HG02970 (cell line): ENCODE results near the gene WIPI1.
"Not testable (repeated sequence)": the region's sequence is repeated elsewhere in the genome, so short reads cannot be mapped to it uniquely, and the experiment has no call there.

Experiments used
- ATAC-seq: cut with Tn5 transposase; IDR thresholded peaks from one replicate; pipeline ENCODE4 v1.9.1; 2021; ENCODE audit warnings: mild to moderate bottlenecking, moderate library complexity, moderate number of reproducible peaks; ENCODE audit not compliant: unreplicated experiment, low FRiP score

The WIPI1 gene

DNA sequence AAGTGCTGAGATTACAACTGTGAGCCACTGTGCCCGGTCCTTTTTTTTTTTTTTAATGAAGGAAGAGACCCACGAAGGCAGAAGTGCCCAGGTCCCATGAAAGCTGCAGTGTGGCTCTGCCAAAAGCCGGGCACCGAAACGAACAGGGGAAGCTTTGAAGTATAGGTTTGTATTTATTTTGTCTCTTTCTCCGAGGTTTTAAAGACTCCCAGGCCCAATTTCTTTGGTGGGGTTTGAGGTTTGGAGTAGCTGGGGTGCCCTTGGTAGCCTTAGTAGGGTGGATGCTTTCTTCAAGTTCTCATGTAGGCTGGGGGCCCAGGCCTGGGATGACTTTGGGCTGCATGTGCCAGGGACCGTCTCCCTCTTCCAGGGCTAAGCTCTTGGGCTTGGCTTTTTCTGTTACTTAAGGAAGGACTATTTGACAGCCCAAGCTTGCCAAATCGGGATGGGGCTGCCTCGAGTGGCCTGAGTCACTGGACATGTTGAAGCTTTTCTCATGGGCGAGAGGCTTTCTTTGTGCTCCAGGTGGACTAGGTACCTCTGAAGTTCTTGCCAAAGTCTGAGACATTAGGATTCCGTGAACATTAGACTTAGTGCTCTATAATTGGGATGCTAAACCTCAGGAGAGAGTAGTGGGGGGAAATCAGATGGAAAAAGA is 66.3 kb downstream of the WIPI1 start:
- ATAC-seq, result no peak

DNA sequence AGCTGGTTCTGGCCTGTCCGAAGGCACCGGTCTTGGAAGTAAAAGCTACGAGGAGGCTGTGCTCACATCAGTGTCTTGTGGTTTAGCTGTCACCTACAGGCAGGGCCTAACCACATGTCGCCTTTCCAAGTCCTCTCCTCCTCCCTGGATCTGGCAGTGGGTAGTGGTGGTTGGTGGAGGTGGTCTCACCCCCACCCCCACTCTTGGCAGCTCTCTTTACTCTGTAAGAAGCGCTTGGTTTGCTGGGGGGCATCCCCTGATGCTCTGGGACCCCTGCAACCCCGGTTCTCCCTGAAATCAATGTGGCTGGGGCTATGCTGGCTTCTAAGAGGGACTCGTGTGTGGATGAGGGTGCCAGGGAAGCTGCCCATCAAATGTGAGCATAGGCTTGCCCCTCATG is 68.3 kb downstream of the WIPI1 start:
- ATAC-seq, result no peak

DNA sequence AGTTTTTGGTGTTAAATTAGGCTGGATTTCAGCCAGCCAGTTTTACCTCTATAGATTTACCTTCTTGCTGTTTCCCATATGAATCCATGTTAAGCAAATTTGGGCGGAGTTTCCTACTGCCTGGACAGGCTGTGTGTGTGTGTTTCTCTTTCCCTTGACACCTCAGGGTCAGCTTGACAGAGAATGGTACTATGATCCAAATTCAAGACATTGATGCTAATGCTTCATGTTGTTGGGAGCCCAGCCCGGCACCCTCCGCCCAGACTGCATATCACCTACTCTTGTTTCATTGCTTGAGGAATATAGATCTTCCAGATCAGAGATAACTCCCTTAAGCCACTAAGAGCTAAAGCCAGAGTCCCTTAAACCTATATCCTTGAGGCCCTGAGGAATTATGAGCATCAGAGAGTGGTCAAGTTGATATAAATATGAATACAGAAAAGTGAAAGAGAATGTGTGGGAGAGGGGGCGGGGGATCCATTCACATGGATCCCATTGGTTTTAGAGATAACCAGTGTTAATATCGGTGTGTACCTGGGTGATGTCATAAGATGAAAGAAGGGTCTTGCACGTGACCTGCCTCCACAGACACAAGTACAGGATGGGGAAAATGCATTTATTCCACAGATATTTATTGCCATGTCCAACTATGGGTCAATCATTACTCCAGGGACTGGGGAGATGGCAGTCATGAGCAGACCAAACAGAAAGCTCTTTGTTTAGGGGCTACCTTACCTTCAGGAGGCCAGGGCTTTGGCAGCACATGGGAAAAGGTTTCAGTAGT is 69.7 kb downstream of the WIPI1 start:
- no peak for ATAC-seq

DNA sequence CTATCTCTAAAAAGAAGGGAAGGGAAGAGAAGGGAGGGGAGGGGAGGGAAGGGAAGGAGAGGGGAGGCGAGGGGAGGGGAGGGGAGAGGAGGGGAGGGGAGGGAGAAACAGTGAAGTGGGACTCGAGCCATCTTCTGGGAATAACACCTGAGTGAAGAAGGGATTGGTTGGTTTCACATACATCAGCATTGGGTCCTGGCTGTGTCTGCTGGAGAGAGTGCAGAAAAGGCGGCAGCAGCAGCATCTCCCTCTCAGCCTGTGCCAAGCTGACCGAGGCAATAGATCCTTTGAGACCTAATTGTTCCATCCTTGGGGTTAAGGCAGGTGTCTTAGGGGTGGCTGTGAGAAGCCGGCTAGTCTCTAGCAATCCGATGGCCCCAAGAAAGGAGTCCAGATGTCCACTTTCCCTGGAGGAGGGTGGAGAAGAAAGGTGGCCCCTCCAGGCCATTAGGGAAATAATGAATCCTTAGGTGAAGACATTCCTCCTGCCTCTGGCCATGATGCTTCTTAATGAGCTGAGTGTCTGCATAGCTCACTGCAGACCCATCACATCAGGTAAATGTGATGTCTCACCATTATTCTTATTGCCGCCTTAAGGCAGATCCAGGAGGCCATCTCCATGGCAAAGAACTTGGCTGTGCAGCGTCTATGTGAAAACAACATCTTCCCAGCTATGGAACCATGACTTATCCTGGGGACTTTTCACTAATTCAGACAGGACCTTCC is 71.6 kb downstream of the WIPI1 start:
- no peak for ATAC-seq

GRCh38 chr17:68384941-68385340 is 72.4 kb downstream of the WIPI1 start:
- ATAC-seq, result no peak

GRCh38 chr17:68384471-68384870 is 72.8 kb downstream of the WIPI1 start:
- ATAC-seq, result no peak

DNA sequence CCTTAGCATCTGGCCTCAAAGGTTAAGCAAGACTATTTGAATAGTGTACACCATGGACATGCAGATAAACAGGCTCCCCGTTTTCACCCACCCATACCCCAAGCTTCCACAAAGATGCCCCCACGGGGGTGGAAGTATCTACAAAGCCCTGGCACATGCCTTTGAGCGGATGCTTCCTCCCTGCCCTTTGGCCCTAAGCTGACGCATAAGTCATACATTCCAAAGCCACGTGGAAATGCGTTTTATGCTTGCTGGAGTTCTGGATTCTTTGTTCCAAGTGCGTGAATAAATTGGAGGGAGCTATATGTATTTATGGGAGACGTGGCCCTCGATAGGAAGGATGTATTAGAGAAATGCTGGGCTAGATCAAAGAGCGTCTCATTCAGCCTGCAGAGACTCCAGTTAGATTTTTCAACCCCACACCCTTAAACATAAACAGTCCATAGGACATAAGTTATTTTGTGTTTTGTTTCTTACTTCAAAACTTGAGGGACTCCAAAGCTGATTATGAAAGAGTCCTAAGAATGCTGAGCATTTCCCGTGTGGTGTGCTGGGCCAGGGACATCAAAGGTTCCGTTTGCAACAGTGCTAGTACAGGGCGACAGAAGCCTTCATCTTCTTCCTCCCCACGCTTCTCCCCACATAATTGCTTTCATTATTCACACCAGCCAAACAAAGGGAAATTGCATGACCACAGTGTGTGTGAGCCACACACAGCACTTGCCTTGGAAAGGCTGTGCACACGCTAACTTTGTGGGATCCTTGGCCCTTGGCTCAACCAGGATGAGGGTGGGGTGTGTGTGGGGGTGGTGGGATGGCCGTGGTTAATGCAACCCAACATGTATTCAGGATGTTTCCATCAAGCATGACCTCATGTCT is 73.6 kb downstream of the WIPI1 start:
- no peak for ATAC-seq

DNA sequence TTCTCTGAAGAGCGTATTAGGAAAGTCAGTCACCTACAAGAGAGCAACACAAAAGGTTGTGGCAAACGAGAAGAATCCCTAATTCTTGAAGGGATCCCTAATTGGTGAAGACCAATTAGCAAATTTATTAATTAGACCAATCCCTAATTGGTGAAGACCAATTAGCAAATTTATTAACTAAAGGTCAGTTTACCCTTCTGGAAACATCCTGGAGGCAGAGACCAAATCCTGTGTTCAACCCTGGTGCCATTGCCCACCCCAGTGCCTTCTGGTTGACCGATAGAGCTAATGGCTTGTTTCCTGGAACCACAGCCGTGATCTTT is 74.2 kb downstream of the WIPI1 start:
- no peak for ATAC-seq

- ATAC-seq, result no peak
Observed at GRCh38 chr17:68382582-68383085, 74.7 kb downstream of the WIPI1 start.

DNA sequence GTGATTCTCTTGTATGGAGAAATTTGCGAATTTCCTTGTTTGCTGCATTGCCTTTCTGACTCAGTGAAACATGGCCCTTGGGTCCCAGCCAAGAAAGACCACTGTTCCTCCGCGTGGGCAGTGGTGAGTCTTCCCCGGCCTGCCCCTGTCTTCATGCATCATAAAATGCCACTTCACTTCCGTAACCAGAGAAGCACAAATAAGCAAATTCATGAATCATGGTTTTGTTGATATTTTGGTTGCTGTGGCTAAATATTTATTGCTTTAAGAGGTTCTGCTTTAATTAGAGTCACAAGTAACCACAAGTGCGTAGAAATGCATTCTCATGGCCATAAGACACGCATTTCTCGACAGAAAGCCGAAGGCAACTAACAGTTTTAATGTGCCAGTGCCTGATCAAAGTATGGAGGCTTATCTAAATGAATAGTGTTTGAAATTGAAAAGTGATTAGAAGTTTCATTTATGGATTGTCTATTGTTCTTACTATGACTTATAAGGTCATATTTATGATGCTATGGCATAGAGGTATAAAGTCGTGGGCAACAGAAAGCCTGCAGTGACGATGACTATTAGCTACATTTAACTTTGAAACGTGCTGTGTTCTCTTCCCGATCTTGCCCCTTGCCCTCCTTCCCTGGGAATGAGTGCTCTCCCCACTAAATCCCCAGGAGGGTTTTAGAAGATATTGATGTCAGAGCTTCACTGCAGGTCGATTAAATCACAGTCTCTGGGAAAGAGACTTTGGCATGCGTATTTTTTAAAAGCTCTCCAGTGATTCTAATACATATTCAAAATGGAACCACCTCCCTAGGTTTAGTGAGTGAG is 76.0 kb downstream of the WIPI1 start:
- ATAC-seq, result no peak

DNA sequence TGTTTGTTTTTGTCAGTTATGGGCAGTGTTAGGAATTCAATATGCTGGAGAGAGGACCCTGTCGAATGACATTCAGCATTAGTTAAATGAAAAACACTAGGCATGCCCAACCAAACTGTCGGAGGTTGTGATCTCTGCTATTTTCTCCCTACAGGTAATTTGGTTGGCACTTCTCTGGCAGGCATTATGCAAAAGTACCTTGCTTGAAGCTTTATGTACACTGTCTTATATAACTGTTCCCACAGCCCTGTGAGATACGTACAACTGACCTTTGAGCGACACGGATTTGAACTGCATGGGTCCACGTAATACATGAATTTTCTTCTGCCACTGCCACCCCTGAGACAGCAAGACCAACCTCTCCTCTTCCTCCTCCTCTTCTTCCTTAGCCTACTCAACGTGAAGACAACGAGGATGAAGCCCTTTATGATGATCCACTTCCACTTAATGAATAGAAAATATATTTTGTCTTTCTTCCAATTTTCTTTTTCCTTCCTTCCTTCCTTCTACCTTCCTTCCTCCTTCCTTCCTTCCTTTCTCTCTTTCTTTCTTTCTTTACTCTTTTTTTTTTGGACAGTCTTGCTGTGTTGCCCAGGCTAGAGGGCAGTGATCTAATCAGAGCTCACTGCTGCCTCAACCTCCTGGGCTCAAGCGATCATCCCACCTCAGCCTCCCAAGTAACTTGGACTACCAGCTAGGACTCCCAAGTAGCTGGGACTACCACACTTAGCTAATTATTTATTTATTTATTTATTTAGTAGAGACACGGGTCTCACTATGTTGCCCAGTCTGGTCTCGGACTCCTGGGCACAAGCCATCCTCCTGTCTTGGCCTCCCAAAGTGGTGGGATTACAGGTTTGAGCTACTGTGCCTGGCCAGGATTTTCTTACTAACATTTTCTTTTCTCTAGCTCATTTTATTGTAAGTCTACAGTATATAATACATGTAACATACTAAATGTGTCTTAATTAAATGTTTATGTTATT is 77.3 kb downstream of the WIPI1 start:
- no peak for ATAC-seq

DNA sequence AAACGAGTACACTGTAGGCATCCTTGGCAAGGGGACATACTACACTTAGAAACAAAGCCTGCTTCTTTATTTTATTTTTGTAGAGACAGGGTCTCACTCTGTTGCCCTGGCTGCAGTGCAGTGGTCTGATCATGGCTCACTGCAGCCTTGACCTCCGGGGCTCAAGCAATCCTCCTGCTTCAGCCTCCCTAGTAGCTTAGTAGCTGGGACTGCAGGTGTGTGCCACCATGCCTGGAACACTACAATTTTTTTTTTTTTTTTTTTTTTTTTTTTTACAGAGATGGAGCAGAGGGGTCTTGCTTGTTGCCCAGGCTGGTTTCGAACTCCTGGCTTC is 78.2 kb downstream of the WIPI1 start:
- no peak for ATAC-seq

DNA sequence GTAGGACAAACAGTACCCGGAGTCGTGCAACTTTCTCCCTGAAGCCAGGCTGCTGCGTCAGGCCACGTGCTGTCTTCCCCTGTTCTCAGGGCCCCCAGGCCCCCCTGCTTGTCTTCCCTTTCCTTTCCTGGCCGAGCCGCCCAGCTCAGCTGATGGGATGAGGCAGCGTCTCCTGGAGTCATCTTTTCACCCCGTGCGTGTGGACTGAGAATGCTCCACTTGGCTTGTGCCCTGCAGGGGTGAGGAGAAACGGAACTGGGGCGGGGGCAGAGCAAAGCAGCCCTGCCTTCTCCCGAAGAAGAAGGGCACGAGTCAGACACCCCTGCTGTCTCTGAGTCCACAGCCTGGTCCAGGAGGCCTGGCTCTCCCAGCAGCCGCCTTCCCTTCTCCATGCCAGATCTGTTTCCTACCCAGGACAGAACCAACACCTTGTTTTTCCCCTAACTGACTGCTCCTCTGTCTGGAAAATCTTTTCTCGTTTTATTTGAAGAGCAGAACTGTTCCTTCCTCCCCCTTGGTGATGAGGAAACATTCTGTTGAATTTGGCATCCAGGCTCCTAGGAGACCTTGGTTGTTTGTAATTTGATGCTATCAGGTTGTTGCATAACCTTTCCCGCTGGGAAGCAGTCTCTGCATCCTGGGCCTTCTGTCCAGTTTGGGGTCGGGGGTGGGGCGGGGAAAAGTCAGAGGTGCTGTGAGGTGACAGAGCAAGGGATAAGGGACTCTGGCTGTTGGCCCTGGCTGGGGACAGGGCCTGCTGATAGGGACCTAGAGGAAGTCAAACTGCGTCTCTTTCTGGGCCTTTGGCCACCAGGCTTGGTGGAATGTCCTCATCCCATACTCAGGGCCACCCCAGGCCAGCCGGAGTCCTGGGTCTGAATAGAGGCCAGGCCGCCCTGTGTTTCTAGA is 78.8 kb downstream of the WIPI1 start:
- ATAC-seq, result no peak

GRCh38 chr17:68377771-68378267 is 79.5 kb downstream of the WIPI1 start:
- ATAC-seq, result no peak

DNA sequence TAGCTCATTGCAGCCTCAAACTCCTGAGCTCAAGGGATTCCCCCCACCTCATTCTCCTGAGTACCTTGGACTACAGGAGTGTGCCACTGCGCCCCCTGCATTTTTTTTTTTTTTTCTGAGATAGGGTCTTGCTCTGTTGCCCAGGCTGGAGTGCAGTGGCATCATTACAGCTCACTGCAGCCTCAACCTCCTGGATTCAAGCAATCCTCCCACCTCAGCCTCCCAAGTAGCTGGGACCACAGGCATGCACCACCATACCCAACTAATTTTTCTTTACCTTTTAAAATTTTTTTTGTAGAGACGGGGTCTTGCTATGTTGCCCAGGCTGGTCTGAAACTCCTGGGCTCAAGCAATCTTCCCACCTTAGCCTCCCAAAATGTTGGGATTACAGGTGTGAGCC is 81.1 kb downstream of the WIPI1 start:
- not testable (repeated sequence) for ATAC-seq

DNA sequence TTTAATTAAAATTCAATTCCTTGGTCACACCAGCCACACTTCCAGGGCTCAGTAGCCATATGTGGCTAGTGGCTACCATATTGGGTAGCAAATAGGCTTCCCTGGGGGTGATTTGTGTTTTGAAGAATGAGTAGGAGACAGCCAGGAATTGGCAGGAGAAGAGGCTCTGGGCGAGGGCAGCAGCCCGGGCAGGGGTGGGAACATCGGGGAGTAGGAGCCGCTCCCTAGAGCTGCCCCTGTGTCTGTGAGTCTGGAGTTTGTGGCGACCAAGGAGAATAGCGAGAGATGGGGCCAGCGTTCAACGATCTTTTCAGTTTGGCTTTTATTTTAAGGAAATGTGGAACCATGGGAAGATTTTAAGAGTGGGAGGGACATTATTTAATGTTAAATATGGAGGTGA is 81.7 kb downstream of the WIPI1 start:
- no peak for ATAC-seq
